HG03097 (cell line): ENCODE data around the gene ACOT9.
"Not testable (repeated sequence)": the region's sequence is repeated elsewhere in the genome, so short reads cannot be mapped to it uniquely, and the experiment has no call there.

Experiments used
- ATAC-seq: cut with Tn5 transposase; IDR thresholded peaks from one replicate; pipeline ENCODE4 v1.9.1; 2021; ENCODE audit not compliant: unreplicated experiment, low FRiP score

ACOT9 gene

DNA sequence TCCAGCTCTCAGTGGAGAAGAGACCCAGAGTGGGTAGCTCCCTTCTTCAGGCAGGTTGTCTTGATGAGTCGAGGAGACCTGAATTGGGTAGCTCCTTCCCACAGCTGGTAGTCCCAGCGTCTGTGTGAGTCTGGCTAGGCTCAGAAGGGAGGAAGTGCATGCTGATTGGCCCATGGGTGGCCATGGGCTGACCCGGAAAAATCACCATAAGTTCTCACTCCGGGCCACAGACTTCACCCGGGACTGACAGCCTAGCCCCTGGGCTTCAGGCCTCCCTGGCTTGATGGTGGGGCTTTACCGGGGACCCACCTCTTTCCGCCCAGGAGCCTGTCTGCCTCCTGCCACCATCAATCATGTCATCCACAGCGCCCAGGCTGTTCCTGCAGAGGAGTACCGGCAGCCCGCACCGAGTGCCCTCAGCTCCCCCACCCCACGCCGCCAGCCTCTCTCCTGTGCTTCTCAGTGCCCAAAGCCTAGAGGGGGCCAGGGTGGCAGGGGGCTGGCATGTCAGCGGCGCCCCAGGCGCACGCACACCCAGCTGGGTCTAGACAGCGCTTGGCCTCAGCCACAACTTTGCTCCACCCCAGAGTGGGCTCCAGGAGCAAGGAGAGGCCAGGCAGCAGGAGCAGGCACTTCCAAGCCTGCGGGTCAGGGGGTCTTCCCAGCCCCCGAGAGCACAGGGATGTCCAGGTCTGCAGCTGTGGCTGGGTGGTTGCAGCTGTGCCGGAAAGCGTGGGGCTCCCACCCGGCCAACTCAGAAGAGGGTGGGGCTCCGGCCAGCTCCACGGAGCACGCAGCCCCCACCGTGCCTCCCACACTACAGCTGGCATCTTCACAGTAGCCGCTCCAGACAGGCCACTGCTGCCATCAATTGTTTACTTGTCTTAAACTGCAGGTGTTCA lies 23.8 kb upstream of the ACOT9 start:
- ATAC-seq, result no peak

DNA sequence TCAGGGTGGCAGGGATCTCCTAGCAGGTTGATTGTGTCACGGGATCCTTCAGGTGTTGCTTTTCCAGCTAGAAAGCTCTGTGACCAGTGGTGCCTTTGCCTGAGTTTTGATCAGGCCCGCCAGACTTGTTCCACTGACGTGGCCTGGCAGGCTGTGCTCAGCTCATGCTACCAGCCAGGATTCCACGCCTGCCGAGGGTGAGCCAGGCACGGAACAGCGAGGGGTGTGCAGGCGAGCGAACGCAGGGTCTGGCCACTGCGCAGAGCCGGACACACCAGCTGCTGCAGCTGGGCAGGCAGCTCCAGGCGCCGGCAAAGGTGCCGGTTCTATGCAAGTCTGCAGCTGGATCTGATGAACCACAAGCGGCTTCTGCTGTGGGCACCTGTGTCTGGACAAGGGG lies 22.8 kb upstream of the ACOT9 start:
- ATAC-seq, result no peak

DNA sequence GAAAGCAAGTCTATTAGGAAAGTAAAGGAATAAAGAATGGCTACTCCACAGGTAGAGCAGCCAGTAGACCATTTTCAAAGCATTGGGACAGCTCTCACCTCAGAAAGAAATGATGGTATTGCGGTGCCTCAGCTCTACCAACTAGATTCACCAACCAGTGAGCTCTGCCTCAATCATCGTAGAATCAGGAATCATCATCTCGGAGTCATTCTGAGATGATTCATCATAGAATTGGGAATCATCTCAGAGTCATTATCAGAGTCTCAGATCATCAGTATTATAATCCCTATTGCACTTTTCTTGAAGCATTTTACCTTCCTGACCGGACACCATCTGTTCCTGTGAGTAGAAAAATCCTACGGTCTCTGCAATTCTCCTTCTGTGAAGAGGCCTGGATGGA lies 22.4 kb upstream of the ACOT9 start:
- no peak for ATAC-seq

DNA sequence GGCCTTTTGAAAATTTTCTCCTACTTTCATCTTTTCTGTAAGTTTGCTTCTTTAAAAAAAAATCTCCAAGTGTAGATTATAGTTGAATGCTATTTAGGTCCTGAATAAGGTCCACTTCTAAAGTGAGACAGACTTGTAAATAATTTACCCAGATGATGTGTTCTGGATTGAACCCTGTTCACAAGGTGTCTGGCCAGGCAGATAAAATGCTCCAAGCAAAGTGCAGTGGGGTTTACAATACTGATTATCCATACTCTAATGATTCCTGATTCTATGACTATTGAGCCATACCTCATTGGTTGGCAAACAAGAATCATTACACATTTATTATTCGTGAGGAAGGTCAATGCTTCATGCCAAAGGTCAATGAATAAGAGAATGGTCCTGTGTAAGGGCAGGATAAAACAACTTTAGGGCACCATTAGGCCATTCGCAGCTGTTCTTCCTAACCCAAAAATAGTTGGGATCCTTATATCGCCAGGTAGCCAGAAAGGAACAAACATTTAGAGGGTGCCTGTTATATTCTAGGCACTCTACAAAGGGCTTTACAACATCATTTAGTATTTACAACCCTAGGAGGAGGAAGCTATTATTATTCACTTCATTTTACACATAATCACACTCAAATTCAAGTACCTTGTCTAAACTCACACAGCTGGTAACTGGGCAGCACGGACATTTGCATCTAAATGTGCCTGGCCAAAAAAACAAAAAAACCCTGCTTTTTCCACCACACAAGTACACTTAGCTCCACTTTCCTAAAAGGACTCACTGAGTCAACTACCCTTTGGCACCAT lies 21.3 kb upstream of the ACOT9 start:
- no peak for ATAC-seq

DNA sequence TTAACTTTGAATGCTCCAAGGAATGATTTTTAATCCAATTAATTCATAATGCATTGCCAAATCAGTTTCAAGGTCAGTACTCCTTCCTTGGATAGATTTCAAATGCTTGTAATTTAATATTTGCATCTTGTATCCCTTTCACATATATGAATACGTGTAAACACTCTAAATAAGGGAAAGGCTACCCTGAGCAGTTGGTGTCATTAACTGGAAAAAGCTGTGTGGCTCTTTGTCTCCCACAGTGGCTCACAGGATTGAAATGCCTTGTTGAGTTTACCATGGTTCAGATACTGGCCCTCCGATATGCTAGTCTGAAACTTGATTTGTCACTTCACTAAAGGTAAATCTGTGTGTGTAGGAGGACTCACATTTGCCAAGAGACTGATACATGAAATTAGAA lies 16.7 kb upstream of the ACOT9 start:
- ATAC-seq, result no peak

DNA sequence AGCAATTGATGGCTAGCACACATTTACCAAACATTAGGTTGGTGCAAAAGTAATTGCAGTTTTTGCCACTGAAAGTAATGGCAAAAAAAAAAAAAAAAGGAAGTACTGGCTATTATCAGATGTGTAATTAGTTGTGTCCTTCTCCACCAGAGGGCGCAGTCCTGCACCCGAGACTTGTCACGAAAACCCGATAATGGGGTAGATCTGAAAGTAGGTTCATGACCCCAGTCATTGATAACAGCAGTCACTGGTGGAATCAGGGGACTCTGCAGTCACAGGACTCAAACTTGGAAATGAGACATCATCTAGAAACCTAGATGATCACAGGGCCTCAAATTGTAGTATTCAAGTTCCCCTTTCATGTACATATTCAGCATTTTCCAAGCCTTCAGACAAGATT lies 13.1 kb upstream of the ACOT9 start:
- ATAC-seq, result peak; percentile 78

DNA sequence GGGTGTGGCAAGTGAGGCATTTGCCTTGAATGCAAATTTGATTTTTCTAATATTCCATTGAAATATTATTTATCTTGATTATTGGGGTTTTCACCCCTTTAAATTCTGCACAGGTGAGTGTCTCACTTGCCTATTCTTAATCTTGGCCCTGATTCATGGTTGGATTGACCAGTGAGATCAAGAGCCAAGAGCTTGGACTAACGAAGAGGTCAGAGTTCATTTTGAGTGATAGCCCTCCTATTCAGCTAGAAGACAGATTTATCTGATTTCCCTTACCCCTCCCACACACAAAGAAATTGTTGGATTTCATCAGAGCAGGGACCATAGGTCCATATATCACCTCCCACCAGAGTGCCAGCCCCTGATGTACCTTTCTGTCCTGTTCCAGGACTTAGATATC lies 11.6 kb upstream of the ACOT9 start:
- ATAC-seq, result no peak

DNA sequence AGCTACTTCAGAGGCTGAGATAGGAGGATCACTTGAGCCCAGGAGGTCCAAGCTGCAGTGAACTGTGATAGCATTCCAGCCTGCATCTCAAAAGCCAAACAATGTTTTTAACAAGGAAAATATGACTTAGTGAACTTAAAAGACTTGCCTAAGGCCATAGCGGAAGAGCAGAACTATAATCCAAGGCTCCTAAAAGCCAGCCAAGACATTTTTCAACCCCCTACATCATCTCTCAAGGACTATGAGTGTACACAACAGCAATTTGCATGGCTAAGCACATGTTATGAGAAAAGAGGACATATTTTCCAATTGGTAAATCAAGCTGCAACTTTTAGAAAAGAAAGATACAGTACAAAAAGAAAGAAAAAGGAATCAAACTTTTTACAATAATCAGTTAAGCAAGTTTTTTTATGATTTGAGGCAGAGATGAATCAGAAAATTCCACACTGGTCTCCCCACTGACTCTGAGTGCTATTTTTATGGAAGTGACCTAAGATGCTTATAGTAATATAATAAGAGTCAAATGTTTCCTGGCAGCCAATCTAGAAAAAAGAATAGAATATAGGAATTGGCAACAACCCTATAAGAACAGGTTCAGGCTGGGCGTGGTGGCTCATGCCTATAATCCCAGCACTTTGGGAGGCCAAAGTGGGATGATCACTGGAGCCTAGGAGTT lies 9.8 kb upstream of the ACOT9 start:
- ATAC-seq, result no peak

DNA sequence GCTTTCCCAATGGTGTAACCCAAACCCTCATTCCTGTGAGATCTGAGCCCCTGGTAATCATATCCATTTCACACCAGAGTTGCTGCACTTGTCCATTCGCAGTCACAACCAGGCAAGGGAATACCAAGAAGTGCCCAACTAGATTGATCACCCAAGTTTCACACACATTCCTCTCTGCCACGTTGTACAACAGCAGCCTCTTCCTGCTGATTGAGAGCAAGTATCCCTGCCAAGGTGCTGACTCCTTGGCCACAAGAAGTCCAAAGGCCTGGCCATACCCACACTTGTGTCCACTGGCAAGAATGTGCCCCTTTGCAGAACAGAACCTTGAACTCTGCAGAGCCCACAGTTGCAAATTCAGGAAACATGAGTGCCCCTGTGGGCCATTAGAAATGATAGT lies 6.5 kb upstream of the ACOT9 start:
- ATAC-seq, result no peak

DNA sequence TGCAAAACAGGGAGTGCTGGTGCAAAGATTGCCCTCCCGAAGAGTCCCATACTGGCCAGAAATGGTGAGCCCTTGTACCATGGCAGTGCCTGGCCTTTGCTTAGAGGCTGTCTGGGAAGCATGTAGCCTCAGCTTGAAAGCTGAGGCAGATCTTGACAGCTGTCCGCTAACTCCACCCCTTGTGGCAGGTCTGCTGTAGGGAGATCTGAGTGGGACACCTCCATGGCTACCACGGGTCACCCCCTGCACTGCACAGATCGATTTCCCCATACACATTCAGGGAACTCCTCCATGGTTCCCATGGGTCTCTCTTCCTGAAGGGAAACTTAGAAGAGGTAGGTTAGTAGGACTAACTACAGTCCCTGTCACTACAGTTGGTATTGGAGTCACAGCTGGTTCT lies 6.1 kb upstream of the ACOT9 start:
- no peak for ATAC-seq

DNA sequence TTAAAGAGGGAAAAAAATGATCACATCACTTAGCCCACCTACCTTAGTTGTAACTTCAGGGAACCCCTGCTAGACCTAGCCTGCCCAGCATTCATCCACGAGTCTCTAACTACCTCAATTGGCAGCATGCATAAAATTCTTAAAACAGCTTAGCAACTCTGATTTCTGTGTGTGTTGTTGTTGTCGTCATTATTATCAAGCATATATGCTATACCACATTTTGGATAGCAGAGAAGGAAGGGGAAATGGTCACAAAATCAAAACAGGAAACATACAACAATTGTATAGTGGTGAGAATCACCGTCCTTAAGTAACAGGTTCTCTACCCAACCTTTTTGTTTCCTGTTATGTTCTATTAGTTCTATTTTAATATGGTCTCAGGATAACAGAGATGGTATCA lies 2.7 kb upstream of the ACOT9 start:
- ATAC-seq, result no peak

DNA sequence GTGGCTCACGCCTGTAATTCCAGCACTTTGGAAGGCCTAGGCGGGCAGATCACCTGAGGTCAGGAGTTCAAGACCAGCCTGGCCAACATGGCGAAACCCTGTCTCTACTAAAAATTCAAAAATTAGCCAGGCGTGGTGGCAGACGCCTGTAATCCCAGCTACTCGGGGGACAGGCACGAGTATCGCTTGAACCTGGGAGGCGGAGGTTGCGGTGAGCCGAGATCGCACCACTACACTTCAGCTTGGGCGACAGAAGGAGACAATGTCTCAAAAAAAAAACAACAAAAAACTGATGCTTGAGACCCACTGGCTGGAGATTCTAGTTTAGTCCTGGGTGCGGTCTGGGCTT lies 521 bp upstream of the ACOT9 start:
- ATAC-seq, result not testable (repeated sequence)

DNA sequence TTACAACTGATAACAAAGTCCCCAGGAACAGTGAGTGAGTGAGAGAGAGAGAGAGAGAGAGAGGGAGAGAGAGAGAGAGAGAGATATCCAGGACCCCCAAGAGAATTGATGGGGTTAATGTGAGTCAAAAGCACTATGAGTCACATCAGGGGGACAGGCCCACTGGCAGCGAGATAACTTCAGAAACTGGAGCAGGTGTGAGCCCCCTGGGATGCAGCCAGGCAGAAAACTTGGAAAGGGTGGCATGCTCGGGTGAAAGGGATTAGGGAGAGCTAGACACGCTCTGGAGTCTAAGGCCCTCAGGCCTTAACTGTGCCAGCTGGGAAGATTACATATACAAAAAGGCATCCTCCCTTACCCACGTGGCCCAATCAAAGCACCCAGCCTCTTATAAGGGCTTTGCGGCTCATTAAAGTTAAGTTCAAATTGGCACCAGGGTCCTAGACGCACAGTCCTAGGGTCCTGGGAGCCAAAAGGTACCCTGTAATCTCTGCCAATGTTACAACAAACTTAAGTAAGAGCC lies 841 bp downstream of the ACOT9 start:
- no peak for ATAC-seq

DNA sequence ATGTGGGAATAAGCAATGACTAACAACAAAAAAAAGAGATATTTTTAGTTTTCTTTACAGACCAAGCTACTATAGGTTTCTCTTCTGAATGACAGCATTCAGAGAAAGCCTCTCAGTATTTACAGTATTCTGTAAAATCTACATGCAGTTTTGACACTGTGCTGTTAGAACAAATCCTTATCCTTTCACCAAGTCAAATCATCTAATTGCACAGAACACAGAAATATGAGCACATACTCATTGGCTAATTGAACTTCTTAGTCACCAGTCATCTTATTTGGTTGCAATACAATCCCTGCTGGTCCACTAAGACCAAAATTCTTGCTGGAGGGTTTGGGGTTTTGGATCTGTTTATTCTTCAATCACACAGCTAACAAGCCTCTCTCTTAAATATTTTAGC lies 5.7 kb downstream of the ACOT9 start:
- no peak for ATAC-seq

DNA sequence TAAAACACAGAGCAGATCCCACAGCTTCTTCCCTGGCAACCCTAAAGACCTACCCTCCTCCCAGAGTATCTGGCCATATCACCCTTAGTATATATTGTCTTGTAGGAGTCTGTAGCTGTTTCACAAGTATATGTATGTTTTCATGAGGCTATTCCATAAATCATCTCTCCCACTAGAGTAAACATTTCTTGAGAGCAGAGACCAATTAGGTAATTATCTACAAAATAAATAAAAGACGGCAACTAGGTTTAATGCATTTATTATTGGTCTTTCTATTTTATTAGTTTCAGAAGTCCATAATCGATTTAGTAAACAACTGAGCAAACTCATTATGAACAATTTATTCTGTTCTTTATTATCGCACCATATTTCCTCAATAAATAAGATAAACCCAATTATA lies 7.0 kb downstream of the ACOT9 start:
- no peak for ATAC-seq

DNA sequence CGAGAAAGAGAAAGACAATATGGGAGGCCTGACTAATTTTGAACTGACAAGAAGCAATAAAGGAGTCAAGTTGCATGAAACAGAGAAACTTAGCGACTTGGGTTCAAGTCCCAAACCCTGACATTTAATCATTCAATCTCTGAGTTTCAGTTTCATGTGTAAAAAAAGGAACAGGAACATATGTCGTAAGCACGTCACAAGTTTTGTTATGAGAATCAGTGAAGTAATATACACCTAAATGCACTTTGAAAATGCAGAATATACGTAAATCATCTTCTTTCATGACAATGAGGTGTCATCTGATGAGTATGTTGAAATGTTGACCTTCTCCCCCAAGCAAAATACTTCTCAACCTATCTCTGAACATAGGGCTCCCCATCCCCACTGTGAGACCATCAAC lies 10.4 kb downstream of the ACOT9 start:
- peak; percentile 75 for ATAC-seq

DNA sequence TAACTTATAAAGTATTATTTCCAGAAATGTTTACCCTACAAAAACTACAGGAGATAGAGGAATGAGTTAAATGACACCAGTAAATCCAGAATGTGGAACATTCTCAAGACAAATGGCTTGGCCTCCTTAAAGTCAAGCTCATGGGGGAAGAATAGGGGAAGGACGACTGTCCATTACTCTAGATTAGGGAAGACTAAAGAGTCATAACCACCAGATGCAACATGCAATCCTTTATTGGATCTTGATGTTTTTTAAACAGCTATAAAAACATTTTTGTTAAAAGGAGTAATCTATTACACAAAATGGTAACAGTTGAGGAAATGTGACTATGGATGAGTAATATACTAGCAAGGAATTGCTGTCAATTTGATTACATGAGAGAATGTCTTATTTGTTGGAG lies 11.1 kb downstream of the ACOT9 start:
- ATAC-seq, result no peak

DNA sequence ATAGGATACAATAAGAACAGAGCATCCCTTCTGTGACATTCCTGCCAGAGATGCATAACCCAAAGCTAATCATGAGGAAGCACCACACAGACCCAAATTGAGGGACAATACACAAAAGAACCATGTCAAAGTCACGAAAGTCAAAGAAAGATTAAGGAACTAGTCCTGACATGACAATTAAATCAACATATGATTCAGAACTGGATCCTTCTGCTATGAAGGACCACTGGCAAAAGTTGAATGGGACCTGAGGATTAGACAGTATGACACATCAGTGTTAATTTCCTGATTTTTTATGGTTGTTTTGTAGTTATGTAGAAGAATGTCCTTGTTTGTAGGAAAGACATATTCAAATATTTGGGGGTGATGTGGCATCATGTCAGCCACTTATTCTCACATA lies 13.9 kb downstream of the ACOT9 start:
- no peak for ATAC-seq

DNA sequence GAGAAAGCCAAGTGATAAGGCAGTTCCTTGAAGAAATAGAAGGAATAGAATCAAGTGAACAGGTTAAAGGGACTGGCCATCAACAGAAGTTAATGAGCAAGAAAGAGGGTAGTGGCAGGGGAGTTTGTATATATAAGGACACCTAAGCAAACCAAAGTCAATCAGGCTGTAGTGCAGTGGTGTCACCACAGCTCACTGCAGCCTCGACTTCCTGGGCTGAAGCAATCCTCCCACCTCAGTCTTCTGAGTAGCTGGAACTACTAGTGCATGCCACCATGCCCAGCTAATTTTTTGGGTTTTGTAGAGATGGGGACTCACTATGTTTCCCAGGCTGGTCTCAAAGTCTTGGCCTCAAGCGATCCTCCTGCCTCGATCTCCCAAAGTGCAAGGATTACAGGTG lies 15.9 kb downstream of the ACOT9 start:
- ATAC-seq, result no peak

DNA sequence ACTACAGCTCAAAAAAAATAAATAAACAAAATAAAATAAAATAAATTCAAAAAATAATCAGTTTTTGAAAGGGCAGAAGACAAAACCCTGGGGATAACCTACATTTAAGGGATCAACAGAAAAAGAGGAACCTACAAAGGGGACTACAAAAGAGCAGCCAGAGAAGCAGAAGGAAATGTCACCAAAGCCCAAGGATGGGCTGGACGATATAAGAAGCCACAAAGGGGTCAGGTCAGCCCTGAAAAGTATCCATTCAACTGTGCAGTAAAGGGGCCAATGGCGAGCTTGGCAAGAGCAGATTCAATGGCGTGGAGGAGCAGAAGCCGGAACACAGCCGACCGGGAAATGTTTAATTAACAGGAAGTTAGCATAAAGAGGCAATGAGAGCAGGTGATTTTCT lies 16.9 kb downstream of the ACOT9 start:
- no peak for ATAC-seq

DNA sequence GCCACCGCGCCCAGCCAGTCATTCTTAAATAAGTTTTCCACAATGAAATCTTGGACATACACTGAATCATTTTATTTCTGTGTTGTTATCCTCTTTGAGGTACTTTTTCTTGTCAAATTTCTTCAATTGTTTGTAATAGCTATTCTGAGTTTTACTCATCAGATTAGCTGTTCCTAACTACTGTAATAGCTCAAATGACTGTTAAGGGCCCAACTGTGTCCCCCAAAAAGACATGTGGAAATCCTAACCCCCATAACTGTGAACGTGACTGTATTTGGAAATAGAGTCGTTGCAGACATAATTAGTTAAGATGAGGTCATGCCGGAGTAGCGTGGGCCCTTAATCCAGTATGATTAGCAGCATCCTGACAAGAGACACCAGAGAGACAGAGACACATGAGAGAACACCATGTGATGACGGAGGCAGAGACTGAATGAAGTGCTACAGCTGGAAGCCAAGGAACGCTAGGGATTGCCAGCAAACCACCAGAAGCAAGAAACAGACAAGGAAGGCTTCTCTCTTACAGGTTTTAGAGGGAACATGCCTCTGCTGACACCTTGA lies 22.9 kb downstream of the ACOT9 start:
- ATAC-seq, result no peak
